Activated CD4-positive, CD25-positive, alpha-beta regulatory T cell (primary cell): Measurements from ENCODE around the gene RAC2.

Experiments
- DNase-seq, 4 experiments: peaks; one replicate each; lab custom pipeline; 2025; lab: John Stamatoyannopoulos, UW

Gene RAC2

GRCh38 chr22:37275622-37276021 lies 31.6 kb upstream of the RAC2 start:
- DNase-seq, result no peak

GRCh38 chr22:37275134-37275533 lies 31.1 kb upstream of the RAC2 start:
- no peak for DNase-seq

GRCh38 chr22:37274380-37274862 lies 30.4 kb upstream of the RAC2 start:
- no peak for DNase-seq

- DNase-seq, result no peak
Observed at GRCh38 chr22:37273846-37274225, 29.8 kb upstream of the RAC2 start.

- no peak for DNase-seq
Observed at GRCh38 chr22:37273126-37273845, 29.2 kb upstream of the RAC2 start.

GRCh38 chr22:37270928-37271650 lies 27.0 kb upstream of the RAC2 start:
- no peak for DNase-seq

- no peak for DNase-seq
Observed at GRCh38 chr22:37269936-37270678, 26.0 kb upstream of the RAC2 start.

- DNase-seq, result no peak
Observed at GRCh38 chr22:37267661-37268413, 23.8 kb upstream of the RAC2 start.

- peak; percentile 50 to 56 (median 52) for DNase-seq
Observed at GRCh38 chr22:37267135-37267587, 23.1 kb upstream of the RAC2 start.

- no peak for DNase-seq
Observed at GRCh38 chr22:37266581-37267134, 22.6 kb upstream of the RAC2 start.

GRCh38 chr22:37263966-37264887 lies 20.2 kb upstream of the RAC2 start:
- no peak for DNase-seq

GRCh38 chr22:37262346-37262745 lies 18.3 kb upstream of the RAC2 start:
- DNase-seq, result no peak

- peak in 3 of 4 experiments; percentile 23 to 32 (median 26) for DNase-seq
Observed at GRCh38 chr22:37260901-37261336, 16.9 kb upstream of the RAC2 start.

GRCh38 chr22:37260155-37260795 lies 16.2 kb upstream of the RAC2 start:
- DNase-seq, result no peak

GRCh38 chr22:37259540-37260029 lies 15.5 kb upstream of the RAC2 start:
- no peak for DNase-seq

GRCh38 chr22:37258753-37259401 lies 14.8 kb upstream of the RAC2 start:
- no peak for DNase-seq

- DNase-seq, result no peak
Observed at GRCh38 chr22:37258005-37258752, 14.1 kb upstream of the RAC2 start.

- DNase-seq, result no peak
Observed at GRCh38 chr22:37256075-37256726, 12.1 kb upstream of the RAC2 start.
